Gastrocnemius medialis (tissue), 4 donors: ENCODE data around the gene WNT7B. TPM values are rescaled to one million over a fixed set of nuclear protein-coding genes. Genes with fewer than 3 reads are reported as not detected.

Experiments used
- ATAC-seq, 2 donors: fragments of 150-250 bp; one replicate each; pipeline ENCODE4 v1.9.1; 2016
- DNase-seq, 2 donors: peaks; one replicate each; pipeline ENCODE4 v3.0.0-alpha.2; 2019
- H3K27ac ChIP-seq, 4 donors: fragments of 200-600 bp; sonication (generic); 1 replicate in 1 of 4; 2 replicates in 3 of 4; pipeline ENCODE4 v1.5.1; 2016 to 2018; ENCODE audit warnings: mild to moderate bottlenecking in 2 of 4, moderate library complexity in 1 of 4
- H3K27me3 ChIP-seq, 3 donors: fragments of 200-600 bp; sonication (generic) in 2 of 3; 1 replicate in 1 of 3; 2 replicates in 2 of 3; pipeline versions ENCODE4 v1.5.1 to v1.6.0; 2016 to 2019; ENCODE audit warnings: mild to moderate bottlenecking in 1 of 3, moderate library complexity in 1 of 3
- H3K36me3 ChIP-seq, 2 donors: fragments of 200-600 bp; sonication (generic) in 1 of 2; one replicate each; pipeline ENCODE4 v1.5.1; 2017 to 2018
- H3K4me1 ChIP-seq, 2 donors: fragments of 200-600 bp; sonication (generic) in 1 of 2; one replicate each; pipeline ENCODE4 v1.5.1; 2016 to 2017; ENCODE audit warnings: mild to moderate bottlenecking in 2 of 2
- H3K4me3 ChIP-seq, 4 donors: fragments of 200-600 bp; sonication (generic) in 3 of 4; 1 replicate in 1 of 4; 2 replicates in 3 of 4; pipeline ENCODE4 v1.5.1; 2016 to 2019; ENCODE audit warnings: mild to moderate bottlenecking in 2 of 4
- H3K9me3 ChIP-seq, 3 donors: fragments of 200-600 bp; sonication (generic) in 2 of 3; 1 replicate in 1 of 3; 2 replicates in 2 of 3; pipeline ENCODE4 v1.5.1; 2016 to 2019
- POLR2A ChIP-seq, 2 donors: fragments of 450-650 bp; IDR thresholded peaks; one replicate each; pipeline ENCODE4 v1.6.1; 2017; ENCODE audit warnings: antibody characterized with exemption in 2 of 2, mild to moderate bottlenecking in 2 of 2, moderate library complexity in 2 of 2
- in situ Hi-C, 4 donors: fragments of 200-750 bp; cut with MboI; loops; one replicate each; pipeline versions ENCODE4 v1.15.0 to v1.8.0; 2017; ENCODE audit warnings: low sequenced_read_pairs in 4 of 4
- intact Hi-C: fragments of 100-400 bp; cut with DNase I; formaldehyde crosslinking; loops from one replicate; pipeline ENCODE4 v1.15.1; 2023; ENCODE audit warnings: low total_unique reads
- total RNA-seq, 4 donors: library from RNA; depleted of rRNA; stranded (reverse); fragments of >200 nt; gene quantifications; one replicate each; pipeline versions ENCODE4 v1.1.0 to v1.2.3, GENCODE V29; 2016
- TF ChIP-seq, protein P1 (sequence below), 5 experiments: fragments of 450-650 bp in 3 of 5; fragments of 200-600 bp in 2 of 5; sonication (generic) in 2 of 5; IDR thresholded peaks in 4 of 5; conservative IDR thresholded peaks in 1 of 5; 1 replicate in 4 of 5; 2 replicates in 1 of 5; pipeline ENCODE4 v1.5.1; 2016 to 2019; ENCODE audit warnings: antibody characterized with exemption in 5 of 5, mild to moderate bottlenecking in 3 of 5, moderate library complexity in 3 of 5

The WNT7B gene
- total RNA-seq, 4 donors from 2014 or later = not detected

DNA sequence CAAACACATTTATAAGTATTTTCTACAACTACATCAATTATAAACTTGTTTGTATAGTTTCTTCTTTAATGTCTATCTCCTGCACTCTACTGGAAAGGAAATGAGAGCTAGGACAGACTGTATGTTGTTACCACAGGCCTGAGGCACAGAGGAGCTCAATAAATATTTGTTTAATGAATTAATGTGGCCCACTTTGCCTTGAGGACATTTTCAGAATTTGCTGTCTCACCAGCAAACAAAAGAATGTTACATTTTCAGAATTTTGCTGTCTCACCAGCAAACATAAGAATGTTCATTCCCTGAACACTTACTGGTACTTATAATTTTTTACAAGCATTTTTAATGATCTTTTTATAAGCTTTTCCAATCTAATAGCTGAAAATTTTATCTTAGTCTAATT lies 41.9 kb upstream of the WNT7B start:
- no peak for DNase-seq

DNA sequence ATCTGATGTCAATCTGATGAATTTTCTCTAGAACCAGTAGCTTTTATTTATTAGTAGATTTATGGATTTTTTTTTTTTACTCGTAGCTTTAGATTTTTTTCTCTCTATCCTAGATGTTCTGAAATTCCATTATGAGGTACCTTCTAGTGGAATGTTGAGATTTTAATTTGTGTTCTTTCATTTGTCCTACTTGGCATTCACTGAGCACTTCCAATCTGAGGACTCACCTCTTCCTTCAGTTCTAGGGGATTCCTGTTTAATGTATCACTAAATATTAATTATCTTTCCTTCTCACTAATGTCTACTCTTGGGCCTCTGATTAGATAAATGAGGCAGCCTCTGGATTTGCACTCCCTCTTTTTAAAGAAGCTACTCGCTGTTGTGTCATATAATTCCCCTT lies 40.2 kb upstream of the WNT7B start:
- H3K36me3 ChIP-seq = no peaks in the 10 kb centered on the region
- no peak overlapping the region for H3K4me3 ChIP-seq
- in situ Hi-C loops = loop anchor here in 2 of 4 donors (5.0 to 10.0 kb wide), 2 partner anchors 98 to 100 kb away; no protein-coding TSS in a partner anchor
- no peak for TF ChIP-seq POLR2A (IDR thresholded peaks at IDR 0.05)
- TF ChIP-seq, protein P1, sequence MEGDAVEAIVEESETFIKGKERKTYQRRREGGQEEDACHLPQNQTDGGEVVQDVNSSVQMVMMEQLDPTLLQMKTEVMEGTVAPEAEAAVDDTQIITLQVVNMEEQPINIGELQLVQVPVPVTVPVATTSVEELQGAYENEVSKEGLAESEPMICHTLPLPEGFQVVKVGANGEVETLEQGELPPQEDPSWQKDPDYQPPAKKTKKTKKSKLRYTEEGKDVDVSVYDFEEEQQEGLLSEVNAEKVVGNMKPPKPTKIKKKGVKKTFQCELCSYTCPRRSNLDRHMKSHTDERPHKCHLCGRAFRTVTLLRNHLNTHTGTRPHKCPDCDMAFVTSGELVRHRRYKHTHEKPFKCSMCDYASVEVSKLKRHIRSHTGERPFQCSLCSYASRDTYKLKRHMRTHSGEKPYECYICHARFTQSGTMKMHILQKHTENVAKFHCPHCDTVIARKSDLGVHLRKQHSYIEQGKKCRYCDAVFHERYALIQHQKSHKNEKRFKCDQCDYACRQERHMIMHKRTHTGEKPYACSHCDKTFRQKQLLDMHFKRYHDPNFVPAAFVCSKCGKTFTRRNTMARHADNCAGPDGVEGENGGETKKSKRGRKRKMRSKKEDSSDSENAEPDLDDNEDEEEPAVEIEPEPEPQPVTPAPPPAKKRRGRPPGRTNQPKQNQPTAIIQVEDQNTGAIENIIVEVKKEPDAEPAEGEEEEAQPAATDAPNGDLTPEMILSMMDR (IDR thresholded peaks at IDR 0.05 in 4 of 5, conservative IDR thresholded peaks at IDR 0.05 in 1 of 5) = no peak
- DNase-seq = no peak
- no peaks in the 10 kb centered on the region for H3K9me3 ChIP-seq
- H3K4me1 ChIP-seq = peaks cover 11 to 12% of the 10 kb centered on the region in 2 donors
- ATAC-seq = no peak
- no peak overlapping the region for H3K27ac ChIP-seq
- intact Hi-C loops = no loop called here
- H3K27me3 ChIP-seq = no peaks in the 10 kb centered on the region

More for the DNA sequence above, 41.9 kb upstream of the WNT7B start:
- H3K9me3 ChIP-seq = no peaks in the 10 kb centered on the region
- no peaks in the 10 kb centered on the region for H3K36me3 ChIP-seq
- in situ Hi-C loops = loop anchor here in 2 of 4 donors (5.0 to 10.0 kb wide), 2 partner anchors 96 to 98 kb away; no protein-coding TSS in a partner anchor
- H3K4me1 ChIP-seq = peaks cover 0 to 5% of the 10 kb centered on the region in 2 donors
- H3K27me3 ChIP-seq = no peaks in the 10 kb centered on the region
- ATAC-seq = no peak
- intact Hi-C loops = no loop called here
- H3K4me3 ChIP-seq = no peak overlapping the region
- TF ChIP-seq POLR2A (IDR thresholded peaks at IDR 0.05) = no peak
- TF ChIP-seq, protein P1 (IDR thresholded peaks at IDR 0.05 in 4 of 5, conservative IDR thresholded peaks at IDR 0.05 in 1 of 5) = no peak
- H3K27ac ChIP-seq = no peak overlapping the region

DNA sequence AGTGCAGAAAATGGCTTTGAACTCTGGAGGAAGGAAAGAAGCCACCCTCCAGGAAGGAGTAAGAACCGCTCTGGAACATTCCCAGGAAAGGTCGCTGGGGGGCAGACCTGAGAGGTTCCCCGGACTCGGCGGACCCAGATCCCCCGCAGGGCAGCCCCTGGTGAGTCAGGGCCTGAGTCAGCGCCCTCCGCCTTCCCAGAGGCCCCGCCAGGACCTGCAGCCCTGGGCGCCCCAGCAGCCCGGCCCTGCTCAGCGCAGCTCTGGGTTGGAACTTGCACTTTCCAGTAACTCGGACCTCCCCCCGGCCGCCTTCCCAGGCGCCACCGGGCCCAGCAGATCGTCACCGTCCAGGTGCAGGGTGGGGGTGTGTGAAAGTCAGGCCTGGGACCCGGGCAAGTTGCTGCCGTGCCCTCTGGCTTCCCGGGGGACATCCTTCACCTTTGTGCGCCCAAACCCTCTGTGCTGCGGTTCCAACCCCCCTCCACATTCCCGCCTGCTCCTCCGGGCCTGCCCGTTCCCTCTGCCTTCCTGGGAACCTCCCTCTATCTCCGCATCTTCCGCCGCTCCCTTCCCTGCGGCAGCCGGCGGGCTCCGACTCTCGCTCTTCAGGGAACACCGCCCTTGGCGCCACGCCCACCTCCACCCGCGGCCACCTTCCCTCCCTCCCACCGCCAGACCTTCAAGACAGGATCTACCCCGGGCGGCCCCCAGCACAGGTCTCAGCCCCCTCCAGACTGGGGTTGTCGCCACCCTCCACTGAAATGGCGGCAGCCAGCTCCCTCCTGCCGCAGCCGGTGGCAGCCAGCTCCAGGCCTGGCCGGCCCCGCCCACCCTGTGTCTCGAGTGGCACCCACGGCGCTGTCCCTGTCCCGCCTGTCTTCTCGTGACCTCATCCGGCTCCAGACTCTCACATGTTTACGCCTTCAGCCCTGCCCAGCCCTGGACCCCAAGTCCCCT lies 36.8 kb upstream of the WNT7B start:
- peaks cover 11 to 12% of the 10 kb centered on the region in 2 donors for H3K4me1 ChIP-seq
- H3K27me3 ChIP-seq = no peaks in the 10 kb centered on the region
- TF ChIP-seq POLR2A (IDR thresholded peaks at IDR 0.05) = peak; percentile 42 to 57
- TF ChIP-seq, protein P1 (IDR thresholded peaks at IDR 0.05 in 4 of 5, conservative IDR thresholded peaks at IDR 0.05 in 1 of 5) = peak; percentile 65 to 82 (median 79)
- DNase-seq = peak; percentile 81 to 91
- in situ Hi-C loops (loop anchor here in 1 of 4 donors (10.0 kb wide), 1 partner anchor 101 kb away; no protein-coding TSS in a partner anchor), intact Hi-C loops (no loop called here)
- no peaks in the 10 kb centered on the region for H3K36me3 ChIP-seq
- peak overlapping the region; percentile 67 to 79 (median 74) for H3K4me3 ChIP-seq
- ATAC-seq = peak; percentile 82
- H3K27ac ChIP-seq = peak overlapping the region; percentile 90 to 96 (median 94)
- H3K9me3 ChIP-seq = no peaks in the 10 kb centered on the region

DNA sequence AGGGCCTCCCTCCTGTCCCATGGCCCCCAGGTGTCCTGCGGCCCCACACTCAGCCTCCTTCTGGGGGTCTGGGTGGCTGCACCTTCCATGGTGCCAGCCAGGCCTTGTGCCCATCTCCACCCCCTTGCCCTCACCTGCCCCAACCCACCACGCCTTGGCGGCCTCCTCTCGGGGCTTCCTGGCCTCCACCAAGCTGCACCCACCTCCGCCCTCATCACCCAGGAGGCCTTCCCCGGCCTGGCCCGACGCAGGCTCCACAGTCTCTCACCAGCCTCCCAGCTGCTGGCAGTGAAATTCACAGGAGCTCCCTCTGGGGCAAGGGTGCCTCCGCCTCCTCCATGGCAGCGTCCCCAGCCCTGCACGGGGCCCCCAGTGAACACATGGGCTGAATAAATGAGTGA lies 35.9 kb upstream of the WNT7B start:
- TF ChIP-seq POLR2A (IDR thresholded peaks at IDR 0.05) = no peak
- TF ChIP-seq, protein P1 (IDR thresholded peaks at IDR 0.05 in 4 of 5, conservative IDR thresholded peaks at IDR 0.05 in 1 of 5) = no peak
- ATAC-seq = no peak
- in situ Hi-C loops = loop anchor here in 1 of 4 donors (10.0 kb wide), 1 partner anchor 102 kb away; no protein-coding TSS in a partner anchor
- H3K9me3 ChIP-seq = no peaks in the 10 kb centered on the region
- H3K27ac ChIP-seq = peak overlapping the region; percentile 90 to 96 (median 94)
- peaks cover 16 to 17% of the 10 kb centered on the region in 2 donors for H3K4me1 ChIP-seq
- intact Hi-C loops = no loop called here
- H3K4me3 ChIP-seq = peak overlapping the region in 1 of 4 donors; percentile 79
- DNase-seq = peak in 1 of 2 donors; percentile 30
- H3K27me3 ChIP-seq = no peaks in the 10 kb centered on the region
- H3K36me3 ChIP-seq = no peaks in the 10 kb centered on the region
